NCI-H748 (cell line): ENCODE results near the gene GPR78.
A peak's percentile ranks its signal among the peaks of the same experiment; 100 is the strongest.

Source experiments
- DNase-seq: peaks from one replicate; lab custom pipeline; 2025; ENCODE audit not compliant: unreplicated experiment; lab: John Stamatoyannopoulos, UW

The GPR78 gene

DNA sequence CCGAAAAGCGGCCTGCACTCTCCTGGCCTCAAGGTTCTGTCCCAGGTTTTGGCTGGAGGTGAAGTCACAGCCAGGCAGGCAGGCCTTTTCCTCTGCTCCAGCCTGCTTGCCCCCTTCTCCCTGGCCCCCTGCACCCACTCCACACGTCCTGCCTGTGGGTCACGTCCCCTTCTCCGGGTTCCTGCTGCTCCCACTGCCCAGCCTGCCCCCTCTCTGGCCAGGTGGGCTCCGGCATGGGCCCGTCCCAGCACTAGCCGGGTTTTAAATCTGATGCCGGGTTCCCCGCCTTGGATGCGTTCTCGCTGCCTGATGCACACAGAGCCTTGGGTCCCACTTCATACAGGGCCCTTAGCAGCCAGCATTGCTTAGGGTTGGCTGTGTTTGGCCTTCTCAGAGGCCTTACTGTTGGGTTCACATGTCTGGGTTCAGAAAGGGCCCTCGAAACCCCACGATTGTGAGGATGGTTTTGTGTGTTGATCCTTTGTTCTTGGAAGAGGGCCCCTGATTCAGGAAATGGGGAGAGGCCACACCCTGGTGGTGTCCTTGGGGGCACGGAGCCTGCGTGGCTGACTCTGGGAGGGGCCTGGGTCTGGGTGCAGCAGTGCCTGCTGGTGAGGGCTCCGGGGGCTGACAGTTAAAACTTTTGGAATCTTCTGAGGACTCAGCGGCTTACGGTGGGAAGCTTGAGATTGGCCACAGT, 18.3 kb downstream of the GPR78 start:
- DNase-seq: no peak

DNA sequence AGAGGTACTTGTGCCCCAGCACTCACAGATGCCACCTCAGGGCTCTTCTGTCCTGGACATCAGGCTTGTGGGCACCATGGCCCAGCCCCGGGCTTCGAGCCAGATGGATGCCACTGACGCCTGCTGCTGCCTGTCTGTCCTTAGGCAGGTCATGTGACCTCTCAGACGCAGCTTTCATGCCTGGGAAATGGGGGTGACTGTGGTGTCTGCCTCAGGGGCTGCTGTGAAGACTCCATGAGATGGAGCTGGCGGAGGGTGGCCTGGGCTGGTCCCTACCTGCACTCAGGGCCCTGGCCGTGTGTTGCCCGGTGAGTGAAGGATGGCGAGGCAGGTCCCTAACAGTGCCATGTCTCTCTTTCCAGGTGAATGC, 18.9 kb downstream of the GPR78 start:
- DNase-seq: no peak

DNA sequence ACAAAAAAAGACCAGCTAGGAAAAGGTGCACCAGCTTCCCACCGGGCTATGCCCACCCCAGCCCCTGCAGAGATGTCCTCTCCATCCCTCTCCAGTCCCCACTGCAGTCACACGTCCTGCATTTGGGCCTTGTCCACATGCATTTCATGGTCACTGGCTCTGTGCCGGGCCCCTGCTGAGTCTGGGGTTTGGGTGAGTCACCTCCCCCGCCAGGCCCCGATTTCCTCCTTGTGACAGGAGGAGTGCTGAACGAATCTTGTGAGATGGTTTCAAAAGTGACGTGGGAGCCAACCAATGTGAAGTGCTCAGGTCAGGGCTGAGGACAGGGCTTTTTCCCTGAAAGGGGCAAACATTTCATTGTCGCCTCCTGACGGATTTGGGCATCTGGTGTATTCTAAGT, 19.5 kb downstream of the GPR78 start:
- DNase-seq: no peak

DNA sequence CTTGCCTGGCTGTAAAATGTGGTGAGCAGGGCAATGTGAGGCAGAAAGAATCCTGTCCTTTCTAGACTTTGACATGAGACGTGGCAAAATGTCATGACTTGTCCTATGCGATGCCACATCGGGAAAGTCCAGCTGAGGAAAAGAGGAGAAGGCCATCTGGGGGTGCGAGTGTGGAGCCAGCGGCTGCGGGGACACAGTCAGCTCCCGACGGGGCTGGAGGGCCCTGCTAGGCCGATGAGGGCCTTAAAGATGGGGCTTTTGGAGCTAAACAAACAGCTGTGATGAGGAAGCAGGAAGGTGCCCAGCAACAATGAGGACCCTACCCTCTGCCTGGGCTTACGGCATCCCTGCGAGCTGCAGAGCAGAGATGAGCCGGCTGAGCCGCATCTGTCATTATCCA, 20.1 kb downstream of the GPR78 start:
- no peak for DNase-seq

DNA sequence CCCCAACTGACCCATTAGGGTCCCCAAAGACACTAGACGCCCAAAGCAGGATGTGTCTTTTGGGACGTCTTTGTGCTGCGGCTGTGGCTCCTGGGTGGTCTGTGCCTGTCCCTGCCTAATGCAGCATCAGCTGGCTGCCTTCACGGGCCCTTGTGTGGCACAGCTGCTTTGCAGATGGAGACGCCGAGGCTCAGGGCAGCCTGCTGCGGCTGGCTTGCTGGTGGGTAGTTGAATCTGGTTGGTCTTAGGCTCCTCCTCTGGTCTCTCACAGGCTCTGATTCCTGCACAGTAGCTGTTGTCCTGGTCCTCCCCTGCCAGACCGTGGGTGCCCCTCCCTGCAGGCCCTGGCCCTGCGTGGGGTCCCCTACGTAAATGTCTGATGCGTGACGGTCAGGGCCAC, 20.5 kb downstream of the GPR78 start:
- DNase-seq: no peak

DNA sequence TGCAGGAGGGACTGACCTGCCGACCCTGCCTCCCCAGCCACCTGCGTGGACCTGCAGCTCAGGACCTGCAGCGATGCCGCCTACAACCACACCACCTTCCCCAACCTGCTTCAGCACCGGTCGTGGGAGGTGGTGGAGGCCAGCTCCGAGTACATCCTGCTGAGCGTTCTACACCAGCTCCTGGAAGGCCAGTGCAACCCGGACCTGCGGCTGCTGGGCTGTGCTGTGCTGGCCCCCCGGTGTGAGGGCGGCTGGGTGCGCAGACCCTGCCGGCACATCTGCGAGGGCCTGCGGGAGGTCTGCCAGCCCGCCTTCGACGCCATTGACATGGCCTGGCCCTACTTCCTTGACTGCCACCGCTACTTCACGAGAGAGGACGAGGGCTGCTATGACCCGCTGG, 20.9 kb downstream of the GPR78 start:
- DNase-seq: no peak

DNA sequence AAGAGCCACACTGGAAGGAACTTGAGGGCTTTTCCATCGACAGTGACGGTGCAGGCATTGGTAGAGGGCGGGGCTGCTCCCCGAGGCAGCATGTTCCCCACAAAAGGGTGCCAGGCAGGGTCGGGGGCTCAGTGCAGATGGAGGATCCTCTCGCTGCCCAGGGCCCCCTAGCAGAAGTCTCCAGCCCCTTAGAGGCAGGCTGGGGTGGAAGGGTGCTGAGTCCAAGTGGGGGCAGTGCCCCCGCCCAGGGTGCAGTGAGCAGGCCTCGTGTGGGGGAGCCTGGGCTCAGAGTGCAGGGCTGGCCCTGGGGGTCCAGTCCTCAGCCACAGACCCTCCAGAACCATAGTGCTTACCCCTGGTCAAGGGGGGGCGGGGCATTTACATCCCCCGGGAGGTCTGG, 21.4 kb downstream of the GPR78 start:
- DNase-seq: no peak

DNA sequence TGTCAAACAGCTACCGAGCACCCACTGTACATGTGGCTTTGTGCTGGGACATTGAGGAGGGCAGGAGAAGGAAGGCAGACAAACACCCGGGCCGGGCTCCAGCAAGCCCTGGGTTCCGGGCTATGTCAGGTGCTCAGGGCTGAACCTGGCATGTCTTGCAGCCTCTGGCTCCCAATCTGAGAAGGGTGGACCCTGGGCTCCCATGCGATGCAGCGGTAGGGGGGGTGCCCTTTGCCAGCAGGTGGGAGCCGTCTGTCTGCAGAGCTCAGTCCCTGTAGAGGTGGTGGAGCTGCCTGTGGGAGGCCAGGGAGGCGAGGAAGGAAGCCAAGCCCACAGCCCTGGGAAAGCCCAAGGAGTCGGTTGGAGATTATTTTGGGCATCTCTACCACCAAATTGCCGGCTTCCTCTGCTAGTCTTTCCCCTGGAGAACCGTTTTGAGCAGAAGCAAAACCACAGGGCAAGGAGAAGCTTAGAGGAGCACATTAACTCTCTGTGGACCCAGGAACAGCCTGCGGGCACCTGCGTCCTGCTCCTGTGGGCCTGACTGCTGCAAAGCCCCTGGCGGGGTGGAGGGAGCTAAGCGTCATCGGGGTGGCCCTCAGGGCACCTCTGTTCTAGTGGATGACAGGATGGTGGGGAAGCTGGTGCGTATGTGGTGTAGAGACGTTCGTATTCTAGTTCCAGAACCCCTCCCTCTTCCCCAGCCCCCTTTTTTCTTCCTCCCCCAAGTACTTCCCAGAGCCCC, 22.7 kb downstream of the GPR78 start:
- DNase-seq: no peak

DNA sequence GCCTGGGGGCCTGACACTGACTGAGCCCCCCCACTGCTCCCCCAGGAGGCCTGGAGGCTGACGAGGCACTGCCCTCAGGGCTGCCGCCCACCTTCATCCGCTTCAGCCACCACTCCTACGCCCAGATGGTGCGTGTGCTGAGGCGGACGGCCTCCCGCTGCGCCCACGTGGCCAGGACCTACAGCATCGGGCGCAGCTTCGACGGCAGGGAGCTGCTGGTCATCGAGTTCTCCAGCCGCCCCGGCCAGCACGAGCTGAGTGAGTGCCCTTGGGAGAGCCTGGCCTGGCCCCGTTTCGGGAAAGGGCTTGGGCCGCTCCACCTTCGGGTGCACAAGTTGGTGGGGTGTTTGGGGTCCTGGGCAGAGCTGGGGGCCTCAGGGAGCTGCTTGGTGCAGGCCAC, 23.7 kb downstream of the GPR78 start:
- no peak for DNase-seq

DNA sequence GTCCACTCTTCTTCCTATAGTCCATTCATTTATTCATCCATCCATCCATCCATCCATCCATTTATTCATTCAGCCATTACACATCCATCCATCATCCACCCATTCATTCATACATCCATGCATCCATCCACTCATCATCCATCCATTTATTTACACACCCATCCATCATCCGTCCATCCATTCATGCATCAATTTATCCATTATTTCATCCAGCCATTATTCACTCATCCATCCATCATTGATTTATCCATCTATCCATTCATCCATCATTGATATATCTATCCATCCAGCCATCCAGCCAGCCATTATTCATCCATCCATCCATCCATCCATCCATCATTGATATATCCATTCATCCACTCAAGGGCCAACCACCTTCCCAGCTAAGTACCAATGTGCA, 25.1 kb downstream of the GPR78 start:
- no peak for DNase-seq

DNA sequence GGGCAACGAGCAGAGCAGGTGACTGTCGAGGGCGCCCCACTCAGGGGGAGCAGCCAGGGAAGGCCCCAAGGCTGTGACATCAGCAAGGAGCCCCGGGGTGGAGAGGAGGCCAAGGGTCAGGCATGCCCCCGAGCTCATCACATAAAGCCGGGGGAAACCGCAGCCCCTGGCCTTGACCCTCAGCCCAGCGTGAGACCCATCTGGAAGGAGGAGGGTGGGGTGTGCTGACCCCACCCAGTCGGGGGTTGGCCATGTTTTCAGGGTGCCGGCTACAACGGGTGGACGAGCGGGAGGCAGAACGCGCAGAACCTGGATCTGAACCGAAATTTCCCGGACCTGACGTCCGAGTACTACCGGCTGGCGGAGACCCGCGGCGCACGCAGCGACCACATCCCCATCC, 26.3 kb downstream of the GPR78 start:
- DNase-seq: no peak

DNA sequence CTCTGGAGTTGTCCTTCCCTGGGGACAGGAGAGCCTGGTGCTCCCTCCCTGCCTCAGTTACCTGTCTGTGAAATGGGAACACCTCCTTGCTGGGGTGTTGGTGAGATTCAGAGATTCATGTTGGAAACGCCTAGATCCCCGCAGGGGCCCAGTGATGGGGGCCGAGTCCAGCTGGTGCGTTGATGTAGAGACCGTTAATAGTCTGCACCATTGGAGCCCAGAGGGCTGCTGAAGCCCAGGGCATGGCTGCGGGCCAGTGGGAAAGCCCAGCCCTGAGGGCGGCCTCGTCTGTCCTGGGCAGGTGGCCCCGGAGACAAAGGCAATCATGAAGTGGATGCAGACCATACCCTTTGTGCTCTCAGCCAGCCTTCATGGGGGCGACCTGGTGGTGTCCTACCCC, 26.8 kb downstream of the GPR78 start:
- DNase-seq: no peak

DNA sequence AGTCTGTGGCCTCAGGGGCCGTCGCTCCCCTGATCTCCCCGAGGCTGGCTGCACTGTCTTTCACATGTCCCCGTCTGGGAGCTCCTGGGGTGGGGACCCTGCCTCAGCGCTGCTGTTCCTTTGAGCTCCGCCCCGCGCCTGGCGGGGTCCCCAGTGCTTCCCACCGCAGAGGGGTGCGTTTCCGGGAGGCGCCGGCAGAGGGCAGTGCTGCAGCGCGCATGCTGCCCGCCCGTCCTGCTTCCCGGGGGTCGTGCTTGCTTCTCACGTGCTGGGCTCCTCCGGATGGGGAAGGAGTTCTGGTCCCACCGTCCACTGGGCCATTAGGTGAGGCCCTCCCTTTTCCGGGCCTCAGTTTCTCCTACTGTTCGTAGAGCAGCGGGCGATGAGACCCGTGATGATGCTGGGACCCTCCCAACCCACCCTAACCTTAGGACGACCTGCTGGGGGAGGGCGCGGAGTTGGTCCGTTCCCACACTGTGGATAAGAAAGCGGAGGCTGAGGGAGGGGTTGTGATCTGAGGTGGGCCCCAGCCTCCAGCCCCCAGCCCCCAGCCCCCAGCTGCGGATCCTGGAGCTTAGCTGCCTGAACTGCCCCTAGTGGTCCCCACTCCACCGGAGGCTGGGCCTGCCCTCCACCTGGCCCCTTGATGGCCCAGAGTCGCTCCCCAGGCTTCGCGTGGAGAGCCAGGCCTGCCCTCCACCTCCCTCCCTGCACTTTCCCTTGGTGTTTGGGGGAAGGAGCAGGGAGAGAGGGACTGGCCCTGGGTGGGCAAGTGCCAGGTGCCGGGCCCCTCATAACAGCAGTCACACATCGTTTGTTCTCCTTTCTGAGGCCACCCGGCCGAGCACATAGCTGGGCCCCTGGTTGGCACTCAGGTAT, 27.6 kb downstream of the GPR78 start:
- DNase-seq: peak; percentile 19

DNA sequence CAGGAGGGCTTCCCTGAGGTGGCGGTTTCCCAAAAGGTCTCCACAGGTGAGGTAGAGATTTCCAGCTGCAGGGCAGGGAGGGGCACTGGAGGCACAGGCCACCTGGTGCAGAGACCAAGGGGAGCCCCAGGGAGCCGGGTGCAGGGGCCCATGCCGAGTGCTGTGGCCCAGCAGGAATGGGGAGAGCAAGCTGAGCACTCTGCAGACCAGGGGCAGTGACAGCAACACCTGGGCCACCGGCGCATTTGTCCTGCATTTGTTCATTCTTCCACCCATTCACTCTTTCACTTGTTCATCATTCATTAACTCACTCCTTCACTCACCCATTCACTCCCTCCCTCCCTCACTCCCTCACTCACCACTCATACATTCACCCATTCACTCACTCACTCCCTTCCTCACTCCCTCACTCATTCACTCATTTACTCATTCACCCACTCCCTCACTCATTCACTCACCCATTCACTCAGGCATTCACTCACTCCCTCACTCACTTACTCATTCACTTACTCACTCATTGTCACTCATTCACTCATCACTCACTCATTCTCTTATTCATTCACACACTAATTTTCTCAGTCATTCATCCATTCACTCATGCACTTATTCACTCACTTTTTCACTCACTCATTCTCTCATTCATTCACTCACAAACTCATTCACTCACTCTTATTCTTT, 28.7 kb downstream of the GPR78 start:
- no peak for DNase-seq

DNA sequence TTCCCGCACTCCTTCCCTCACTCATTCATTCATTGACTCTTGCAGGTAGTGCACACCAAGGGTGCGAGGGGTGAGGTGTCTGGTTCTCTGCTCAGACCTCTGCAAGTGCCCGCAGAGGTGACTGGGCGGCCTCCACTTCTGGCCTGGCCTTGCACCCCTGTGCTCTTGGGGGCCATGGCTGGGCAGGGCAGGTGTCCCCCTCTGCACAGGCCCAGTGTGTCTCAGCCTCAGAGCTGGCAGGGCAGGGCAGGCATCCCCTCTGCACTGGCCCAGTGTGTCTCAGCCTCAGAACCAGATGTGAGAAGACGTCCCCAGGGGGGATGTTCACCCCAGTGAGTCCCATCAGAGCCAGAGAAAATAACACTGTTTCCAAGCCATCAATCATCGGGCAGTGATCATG, 29.2 kb downstream of the GPR78 start:
- DNase-seq: no peak

DNA sequence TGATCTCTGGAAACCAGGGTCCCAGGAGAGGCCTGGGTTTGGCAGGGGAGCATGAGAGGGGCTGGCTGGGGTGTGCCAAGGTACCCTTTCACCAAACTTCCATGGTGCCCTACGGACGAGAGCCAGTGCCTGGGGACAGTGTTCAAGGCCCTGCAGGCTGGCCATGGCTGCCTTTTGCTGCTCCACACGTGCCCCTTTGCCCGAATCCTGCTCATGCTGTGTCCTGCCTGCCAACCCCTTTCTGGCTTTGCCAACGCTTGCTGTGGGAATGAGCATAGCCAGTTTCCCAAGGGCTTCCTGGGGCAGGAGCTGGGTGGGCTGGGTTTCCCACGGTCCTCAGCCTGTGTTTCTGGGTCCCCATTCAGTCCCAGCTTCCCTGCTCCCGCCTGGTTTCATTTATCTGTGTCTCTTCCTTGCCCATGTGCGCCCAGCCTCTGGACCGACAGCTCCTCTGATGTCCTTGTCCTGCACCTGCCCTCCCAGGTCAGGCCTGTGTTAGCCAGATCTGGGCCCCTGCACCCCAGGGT, 29.7 kb downstream of the GPR78 start:
- no peak for DNase-seq

DNA sequence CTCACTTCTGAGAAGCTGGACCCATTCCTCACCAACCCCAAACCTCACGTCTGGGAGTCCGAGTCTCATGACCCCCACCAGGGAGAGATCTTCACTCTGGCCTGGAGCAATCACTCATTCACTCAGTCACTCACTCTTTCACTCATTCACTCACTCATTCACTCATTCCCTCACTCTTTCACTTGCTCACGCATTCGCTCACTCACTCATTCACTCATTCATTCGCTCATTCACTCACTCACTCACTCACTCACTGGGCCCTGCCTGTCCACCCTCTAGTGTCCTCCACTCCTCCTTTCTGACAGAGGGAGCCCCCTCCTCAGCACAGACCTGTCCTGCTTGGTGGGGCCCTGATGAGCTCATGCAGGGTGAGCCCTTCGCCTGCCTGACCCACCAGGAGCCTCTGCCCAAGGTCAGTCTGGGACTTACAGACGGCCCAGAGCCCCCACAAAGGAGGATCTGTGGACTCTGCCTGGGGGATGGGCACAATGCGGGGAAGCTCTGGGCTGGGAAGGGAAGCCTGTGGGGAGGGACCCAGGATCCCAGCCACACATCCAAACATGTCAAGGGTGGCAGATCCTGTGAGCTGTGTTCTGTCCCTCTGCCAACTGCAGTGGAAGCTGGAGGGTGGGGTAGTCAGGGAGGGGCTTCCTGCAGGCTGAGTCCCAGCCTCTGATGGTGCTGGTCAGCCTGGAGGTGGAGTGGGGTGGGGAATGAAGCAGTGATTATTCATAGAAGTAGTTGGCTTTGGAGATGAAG, 30.8 kb downstream of the GPR78 start:
- DNase-seq: no peak

DNA sequence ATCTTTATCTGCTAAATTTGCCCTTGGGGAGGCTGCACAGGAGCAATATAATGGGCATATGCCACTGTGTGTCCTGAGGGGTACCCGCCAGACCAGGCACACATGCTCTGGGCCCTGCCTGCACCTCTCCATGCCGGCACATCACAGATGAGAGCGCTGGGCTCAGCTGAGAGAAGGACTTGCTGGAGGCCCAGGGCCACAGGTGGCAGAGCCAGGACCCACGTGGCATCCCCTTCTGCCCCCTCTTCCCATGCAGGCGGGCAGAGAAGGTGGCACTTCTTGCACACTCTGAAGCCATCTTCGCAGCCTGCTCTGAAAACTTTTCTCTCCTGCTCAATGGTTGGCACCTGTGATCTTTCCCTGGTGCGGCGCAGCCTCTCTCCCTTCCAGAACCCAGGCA, 32.5 kb downstream of the GPR78 start:
- no peak for DNase-seq

DNA sequence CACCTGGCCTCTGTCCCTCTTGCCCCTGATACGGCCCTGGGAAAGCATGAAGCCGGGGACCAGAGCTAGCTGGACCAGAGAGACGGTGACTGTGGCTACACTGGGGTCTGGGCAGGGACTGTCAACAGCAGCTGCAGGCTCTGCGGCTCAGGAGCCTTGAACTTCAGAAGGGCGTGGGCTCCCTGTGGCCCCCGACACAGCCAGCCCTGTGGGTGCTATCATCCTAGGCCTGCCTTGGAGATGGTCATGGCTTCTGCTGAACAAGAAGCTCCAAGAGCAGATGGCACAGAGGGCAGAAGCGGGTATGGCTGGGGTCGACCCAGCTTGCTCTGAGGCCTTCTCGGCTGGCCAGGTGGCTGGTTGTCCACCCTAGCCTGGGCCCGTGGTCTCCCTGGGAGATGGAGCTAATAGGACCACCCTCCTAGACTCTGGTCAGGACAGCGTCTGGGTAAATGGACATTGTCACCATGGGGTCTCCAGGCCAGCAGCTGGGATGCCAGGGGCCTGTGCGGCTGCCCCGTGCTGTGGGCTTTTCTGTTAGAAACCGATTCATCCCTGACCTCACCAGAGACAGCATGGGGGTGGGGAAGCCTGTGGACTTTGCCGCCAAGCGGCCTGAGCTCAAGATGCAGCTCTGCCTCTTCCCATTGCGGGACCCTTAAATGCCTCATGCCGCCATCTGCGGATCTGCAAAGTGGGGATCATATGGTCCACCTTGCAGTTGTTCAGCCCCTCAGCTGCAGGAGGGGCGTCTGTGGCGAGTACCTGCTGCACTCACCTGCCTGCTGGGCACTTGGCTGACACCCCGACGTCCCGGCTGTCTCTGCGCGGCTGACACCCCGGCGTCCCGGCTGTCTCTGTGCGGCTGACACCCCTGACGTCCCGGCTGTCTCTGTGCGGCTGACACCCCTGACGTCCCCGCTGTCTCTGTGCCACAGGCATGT, 33.5 kb downstream of the GPR78 start:
- DNase-seq: no peak
